Caco-2 (cell line): ENCODE measurements around the gene SEMA4D. TPM values are rescaled to one million over a fixed set of nuclear protein-coding genes. Genes with fewer than 3 reads are reported as not detected.
A peak's percentile ranks its signal among the peaks of the same experiment; 100 is the strongest.

Experiments
- BruUV-seq: library from RNA; stranded (reverse); fragments of 400-500 nt; replicated peaks from 2 replicates; lab custom pipeline; 2021; lab: Mats Ljungman, UMichigan
- CTCF ChIA-PET: fragments of 300-600 bp; sonication (Branson Sonifier 250); formaldehyde crosslinking; loops from one replicate; lab custom pipeline; 2022; ENCODE audit warnings: antibody characterized with exemption; lab: Charles Lee
- POLR2A ChIA-PET: fragments of 300-600 bp; sonication (Branson Sonifier 250); formaldehyde crosslinking; loops from one replicate; lab custom pipeline; 2022; ENCODE audit warnings: antibody characterized with exemption; lab: Charles Lee
- DNase-seq, 2 experiments: peaks; one replicate each; pipeline versions ENCODE4 v3.0.0 to v3.0.0-alpha.2; 2020 to 2022
- H3K27me3 ChIP-seq: replicated peaks from 2 replicates; pipeline ENCODE4 v1.6.0; 2011; ENCODE audit warnings: low read length; ENCODE audit not compliant: control insufficient read depth, insufficient read depth
- H3K36me3 ChIP-seq: 2 replicates; pipeline ENCODE4 v1.5.1; 2011; ENCODE audit warnings: low read length; ENCODE audit not compliant: control insufficient read depth, insufficient read depth
- H3K4me1 ChIP-seq: fragments of 250-450 bp; sonication (Bioruptor Pico); 2 replicates; pipeline ENCODE4 v1.5.1; 2020; ENCODE audit warnings: mild to moderate bottlenecking
- H3K4me3 ChIP-seq: 2 replicates; pipeline ENCODE4 v1.5.1; 2011; ENCODE audit warnings: low read depth, mild to moderate bottlenecking, control low read depth, low read length
- H3K9me3 ChIP-seq: fragments of 250-450 bp; sonication (Bioruptor Pico); 2 replicates; pipeline ENCODE4 v1.5.1; 2020; ENCODE audit warnings: mild to moderate bottlenecking, moderate library complexity
- H3K27ac Mint-ChIP-seq: one replicate; pipeline ENCODE4 v1.8.0; 2022; ENCODE audit warnings: mixed read lengths; ENCODE audit not compliant: unreplicated experiment
- H3K27me3 Mint-ChIP-seq: one replicate; pipeline ENCODE4 v1.8.0; 2022; ENCODE audit warnings: mixed read lengths; ENCODE audit not compliant: insufficient read depth, unreplicated experiment
- H3K36me3 Mint-ChIP-seq: one replicate; pipeline ENCODE4 v1.8.0; 2022; ENCODE audit warnings: mild to moderate bottlenecking, mixed read lengths; ENCODE audit not compliant: insufficient read depth, unreplicated experiment
- H3K4me1 Mint-ChIP-seq: one replicate; pipeline ENCODE4 v1.8.0; 2022; ENCODE audit warnings: low read depth, mixed read lengths; ENCODE audit not compliant: unreplicated experiment
- H3K4me3 Mint-ChIP-seq: one replicate; pipeline ENCODE4 v1.8.0; 2022; ENCODE audit warnings: mild to moderate bottlenecking, moderate library complexity, mixed read lengths; ENCODE audit not compliant: unreplicated experiment
- H3K9me3 Mint-ChIP-seq: one replicate; pipeline ENCODE4 v1.8.0; 2022; ENCODE audit warnings: mixed read lengths; ENCODE audit not compliant: unreplicated experiment
- CTCF ChIP-seq, 2 experiments: fragments of 200-600 bp in 1 of 2; IDR thresholded peaks; 1 replicate in 1 of 2; 2 replicates in 1 of 2; pipeline versions ENCODE4 v1.5.1 to v1.8.0; 2011 to 2022; ENCODE audit warnings: antibody characterized with exemption in 1 of 2, control low read depth in 1 of 2, inconsistent platforms in 1 of 2, low read depth in 1 of 2, low read length in 1 of 2, mild to moderate bottlenecking in 1 of 2, moderate library complexity in 1 of 2; ENCODE audit not compliant: insufficient read depth in 1 of 2, severe bottlenecking in 1 of 2, unreplicated experiment in 1 of 2
- intact Hi-C: fragments of 100-400 bp; cut with micrococcal nuclease; formaldehyde crosslinking; loops from one replicate; pipeline ENCODE4 v1.10.0; 2022; ENCODE audit not compliant: unreplicated experiment
- total RNA-seq: library from RNA; stranded (reverse); gene quantifications from 2 replicates; pipeline ENCODE4 v1.2.3, GENCODE V29; 2022

SEMA4D gene
- total RNA-seq, 1 experiment from 2014 or later: 17.1 TPM

DNA sequence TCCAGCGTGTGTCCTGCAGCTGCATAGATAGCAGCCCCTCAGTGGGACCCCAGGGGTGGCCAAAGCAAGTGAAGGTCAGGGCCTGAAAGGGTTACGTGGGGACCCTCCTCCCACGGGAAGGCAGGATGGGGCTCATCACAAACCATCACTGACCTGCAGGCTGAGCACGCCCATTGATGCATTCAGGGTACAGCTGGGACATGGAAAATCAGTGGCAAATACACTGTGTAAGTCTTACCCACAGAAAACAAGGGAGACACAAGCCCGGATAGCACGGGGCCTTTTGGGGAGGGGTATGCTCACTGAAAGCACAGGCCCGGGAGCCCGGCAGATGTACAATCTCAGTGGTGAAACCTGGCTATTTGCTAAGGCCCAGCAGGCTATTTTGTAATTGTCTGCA lies 49.1 kb downstream of the SEMA4D start:
- no TSS peak for BruUV-seq
- ChIA-PET POLR2A (no interaction called here), CTCF (no interaction called here)
- Mint-ChIP-seq H3K4me1 (no peaks in the 10 kb centered on the region), H3K36me3 (no peaks in the 10 kb centered on the region), H3K27me3 (no peaks in the 10 kb centered on the region), H3K9me3 (no peaks in the 10 kb centered on the region), H3K27ac (no peak overlapping the region), H3K4me3 (no peak overlapping the region)
- H3K4me3 ChIP-seq: no peak overlapping the region
- no peak for TF ChIP-seq CTCF (IDR thresholded peaks at IDR 0.05; ENCODE audit: insufficient read depth in 1 of 2, low read depth in 1 of 2, low read length in 1 of 2, severe bottlenecking in 1 of 2, unreplicated experiment in 1 of 2)
- DNase-seq: no peak
- no peaks in the 10 kb centered on the region for H3K9me3 ChIP-seq
- no peaks in the 10 kb centered on the region for H3K36me3 ChIP-seq
- intact Hi-C loops: no loop called here
- H3K4me1 ChIP-seq: no peaks in the 10 kb centered on the region
- H3K27me3 ChIP-seq: no peaks in the 10 kb centered on the region

DNA sequence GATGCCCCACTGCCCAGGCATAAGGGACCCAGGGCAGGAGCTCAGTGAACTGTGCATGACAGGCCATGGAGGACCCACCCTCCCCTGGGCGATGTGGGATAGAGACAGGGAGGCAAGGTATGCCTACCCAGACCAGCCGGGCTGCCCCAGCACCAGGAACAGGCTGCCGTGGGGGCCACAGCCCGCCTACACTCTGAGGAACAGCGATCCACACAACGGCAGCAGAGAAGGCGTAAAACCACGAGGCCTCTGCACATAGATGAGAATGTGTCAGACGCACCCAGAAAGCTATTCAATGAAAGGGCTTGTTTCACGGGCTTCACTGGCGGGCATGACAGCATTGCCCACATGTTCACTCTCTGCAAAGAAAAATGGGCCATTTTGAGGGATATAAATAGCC lies 49.5 kb downstream of the SEMA4D start:
- ChIA-PET POLR2A (no interaction called here), CTCF (no interaction called here)
- no peak for DNase-seq
- intact Hi-C loops: no loop called here
- no TSS peak for BruUV-seq
- no peaks in the 10 kb centered on the region for H3K36me3 ChIP-seq
- Mint-ChIP-seq H3K9me3 (no peaks in the 10 kb centered on the region), H3K27ac (no peak overlapping the region), H3K36me3 (no peaks in the 10 kb centered on the region), H3K4me1 (no peaks in the 10 kb centered on the region), H3K4me3 (no peak overlapping the region), H3K27me3 (no peaks in the 10 kb centered on the region)
- H3K4me3 ChIP-seq: no peak overlapping the region
- no peaks in the 10 kb centered on the region for H3K27me3 ChIP-seq
- no peaks in the 10 kb centered on the region for H3K9me3 ChIP-seq
- H3K4me1 ChIP-seq: no peaks in the 10 kb centered on the region
- TF ChIP-seq CTCF (IDR thresholded peaks at IDR 0.05; ENCODE audit: insufficient read depth in 1 of 2, low read depth in 1 of 2, low read length in 1 of 2, severe bottlenecking in 1 of 2, unreplicated experiment in 1 of 2): no peak

DNA sequence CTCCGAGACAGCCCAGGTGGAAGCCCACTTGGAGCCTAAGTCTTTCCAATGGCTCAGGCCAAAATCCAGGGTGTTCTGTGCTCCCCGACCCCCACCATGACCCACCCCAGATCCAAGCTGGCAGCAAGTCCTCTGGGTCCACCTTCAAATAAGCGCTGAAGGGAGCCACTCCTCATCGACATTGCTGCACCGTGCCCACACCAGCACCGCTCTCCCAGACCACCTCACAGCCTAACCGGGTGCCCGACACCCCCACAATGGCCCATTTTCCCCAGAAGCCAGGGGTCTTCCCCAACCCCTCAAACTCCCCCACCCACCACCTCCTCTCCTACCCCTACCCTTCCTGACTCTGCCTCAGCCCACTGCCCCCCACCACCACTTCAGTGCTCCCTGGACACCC lies 50.5 kb downstream of the SEMA4D start:
- Histone ChIP-seq H3K4me3 (no peak overlapping the region), H3K9me3 (no peaks in the 10 kb centered on the region), H3K27me3 (no peaks in the 10 kb centered on the region), H3K4me1 (no peaks in the 10 kb centered on the region), H3K36me3 (no peaks in the 10 kb centered on the region)
- CTCF ChIA-PET: no interaction called here
- TF ChIP-seq CTCF (IDR thresholded peaks at IDR 0.05; ENCODE audit: insufficient read depth in 1 of 2, low read depth in 1 of 2, low read length in 1 of 2, severe bottlenecking in 1 of 2, unreplicated experiment in 1 of 2): no peak
- Mint-ChIP-seq H3K9me3 (no peaks in the 10 kb centered on the region), H3K27ac (peak overlapping the region; percentile 22), H3K36me3 (no peaks in the 10 kb centered on the region), H3K27me3 (no peaks in the 10 kb centered on the region), H3K4me1 (no peaks in the 10 kb centered on the region), H3K4me3 (no peak overlapping the region)
- DNase-seq: no peak
- BruUV-seq: no TSS peak
- intact Hi-C loops: no loop called here
- POLR2A ChIA-PET: no interaction called here
